ENCODE results near the gene KCNRG.
"Not testable (repeated sequence)": the region's sequence is repeated elsewhere in the genome, so short reads cannot be mapped to it uniquely, and the experiment has no call there.

Gene KCNRG

DNA sequence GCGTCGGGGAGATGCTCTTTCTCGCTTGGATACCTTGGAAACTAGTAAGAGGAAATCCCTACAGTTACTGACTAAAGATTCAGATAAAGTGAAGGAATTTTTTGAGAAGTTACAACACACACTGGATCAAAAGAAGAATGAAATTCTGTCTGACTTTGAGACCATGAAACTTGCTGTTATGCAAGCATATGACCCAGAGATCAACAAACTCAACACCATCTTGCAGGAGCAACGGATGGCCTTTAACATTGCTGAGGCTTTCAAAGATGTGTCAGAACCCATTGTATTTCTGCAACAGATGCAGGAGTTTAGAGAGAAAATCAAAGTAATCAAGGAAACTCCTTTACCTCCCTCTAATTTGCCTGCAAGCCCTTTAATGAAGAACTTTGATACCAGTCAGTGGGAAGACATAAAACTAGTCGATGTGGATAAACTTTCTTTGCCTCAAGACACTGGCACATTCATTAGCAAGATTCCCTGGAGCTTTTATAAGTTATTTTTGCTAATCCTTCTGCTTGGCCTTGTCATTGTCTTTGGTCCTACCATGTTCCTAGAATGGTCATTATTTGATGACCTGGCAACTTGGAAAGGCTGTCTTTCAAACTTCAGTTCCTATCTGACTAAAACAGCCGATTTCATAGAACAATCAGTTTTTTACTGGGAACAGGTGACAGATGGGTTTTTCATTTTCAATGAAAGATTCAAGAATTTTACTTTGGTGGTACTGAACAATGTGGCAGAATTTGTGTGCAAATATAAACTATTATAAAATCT lies 2.7 kb upstream of the KCNRG start:
- DNase-seq = no peak

DNA sequence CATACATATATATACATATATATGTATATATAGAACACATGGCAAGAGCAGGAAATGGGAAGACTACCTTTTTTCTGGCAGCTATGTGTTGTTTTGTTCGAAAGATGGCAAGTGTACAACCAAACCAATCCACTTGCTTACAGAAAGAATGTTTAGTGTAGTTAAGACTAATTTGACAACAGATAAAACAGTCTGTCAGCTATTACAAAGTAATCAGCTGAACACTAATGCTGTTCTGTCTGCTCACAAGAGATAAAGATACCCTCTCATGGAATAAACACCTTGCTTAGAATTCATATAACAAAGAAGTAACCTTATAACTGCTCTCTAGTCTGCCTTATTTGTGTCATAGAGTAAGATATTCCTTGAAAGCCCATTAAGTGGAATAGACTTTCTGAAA lies 858 bp upstream of the KCNRG start:
- DNase-seq = no peak

DNA sequence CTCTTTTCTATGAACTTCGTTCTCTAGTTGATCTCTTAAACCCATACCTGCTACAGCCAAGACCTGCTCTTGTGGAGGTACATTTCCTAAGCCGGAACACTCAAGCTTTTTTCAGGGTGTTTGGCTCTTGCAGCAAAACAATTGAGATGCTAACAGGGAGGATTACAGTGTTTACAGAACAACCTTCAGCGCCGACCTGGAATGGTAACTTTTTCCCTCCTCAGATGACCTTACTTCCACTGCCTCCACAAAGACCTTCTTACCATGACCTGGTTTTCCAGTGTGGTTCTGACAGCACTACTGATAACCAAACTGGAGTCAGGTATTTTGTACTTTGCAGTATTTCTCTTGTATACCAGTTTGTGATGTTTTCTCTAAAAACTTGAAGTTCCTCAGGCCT lies 506 bp downstream of the KCNRG start:
- DNase-seq = no peak

DNA sequence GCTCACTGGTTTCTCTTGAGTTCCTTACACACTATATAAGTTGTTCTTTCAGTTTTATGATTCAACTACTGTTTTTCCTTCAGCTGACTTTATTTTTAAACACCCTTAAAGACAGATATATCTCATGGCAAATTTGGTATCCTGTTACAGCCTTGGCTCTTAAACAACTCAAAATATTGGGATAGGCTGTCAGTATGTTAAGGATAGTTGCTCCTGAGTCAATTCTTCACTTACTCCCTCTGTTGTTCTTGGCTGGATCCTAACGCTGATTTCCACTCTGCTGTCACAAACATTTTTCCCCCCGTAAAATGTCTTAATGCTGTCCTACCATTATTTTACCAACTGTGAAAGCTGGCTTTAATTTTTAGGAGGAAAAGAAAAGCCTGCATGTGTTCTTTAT lies 1.2 kb downstream of the KCNRG start:
- DNase-seq = no peak

DNA sequence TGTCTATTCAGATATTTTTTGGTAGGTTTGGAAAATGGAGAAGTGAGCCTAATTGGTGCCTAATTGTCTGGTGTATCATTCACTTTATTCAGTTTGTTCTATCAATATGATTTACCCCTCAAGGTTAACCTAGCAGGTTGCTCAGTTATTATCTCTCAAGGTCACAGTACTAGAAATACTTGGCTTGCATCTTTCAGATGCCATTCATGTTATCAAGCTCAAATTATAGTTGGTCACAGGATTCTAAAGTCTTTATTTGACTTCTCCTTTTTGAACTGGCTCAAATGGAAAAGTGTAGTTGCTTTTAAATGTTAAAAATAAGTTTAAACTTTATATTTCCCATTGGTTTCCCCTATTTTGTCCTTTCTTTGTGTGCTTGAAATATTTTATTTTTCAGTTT lies 2.6 kb downstream of the KCNRG start:
- no peak for DNase-seq

DNA sequence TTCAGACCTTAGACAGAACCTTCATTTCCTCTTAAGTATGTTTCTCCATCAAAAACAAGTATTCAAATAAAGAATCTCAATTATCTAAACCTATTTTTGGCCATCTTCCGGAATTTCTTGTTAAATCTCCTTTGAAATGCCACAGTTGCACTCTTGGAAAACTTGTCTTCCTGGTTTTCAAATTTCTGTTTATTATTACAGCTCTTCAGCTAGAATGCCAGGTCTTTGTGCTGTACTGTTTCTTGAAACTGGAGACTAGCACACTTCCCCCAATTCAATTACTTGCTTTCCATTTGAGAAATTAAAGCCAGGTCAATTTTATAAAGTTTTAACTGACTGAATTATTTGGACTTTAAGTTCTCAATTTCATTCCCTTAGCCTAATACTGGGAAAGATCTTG lies 10.2 kb downstream of the KCNRG start:
- DNase-seq = no peak

DNA sequence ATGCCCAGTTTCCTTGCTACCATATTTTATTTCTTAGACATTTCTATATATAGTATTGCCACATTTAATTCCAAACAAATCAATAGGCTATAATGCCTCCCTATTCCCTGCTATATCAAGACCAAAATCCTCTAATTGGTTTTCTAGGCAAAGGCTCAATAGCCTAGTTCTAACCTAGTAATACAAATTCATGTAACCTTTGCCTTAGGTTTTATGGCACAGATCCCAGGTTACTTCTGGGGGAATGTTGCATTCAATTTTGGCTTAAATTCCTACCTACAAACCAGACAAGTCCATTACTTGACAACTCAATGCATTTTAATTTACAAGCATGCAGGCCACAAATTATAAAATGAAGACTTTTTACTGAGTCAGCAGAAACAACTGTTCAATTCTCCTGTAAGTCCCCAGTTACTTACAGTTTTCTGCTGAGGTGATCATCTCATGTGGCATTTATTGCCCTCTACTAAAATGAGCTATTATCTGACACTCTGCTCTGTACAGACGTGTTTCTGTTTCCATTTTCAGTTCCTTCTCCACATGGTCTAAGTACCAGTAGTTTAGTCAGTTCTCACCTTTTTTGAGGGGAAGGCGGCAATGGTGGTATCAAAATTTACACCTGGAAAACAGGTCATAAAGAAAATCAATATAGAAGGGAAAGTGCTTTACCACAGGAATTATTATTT lies 11.7 kb downstream of the KCNRG start:
- no peak for DNase-seq

DNA sequence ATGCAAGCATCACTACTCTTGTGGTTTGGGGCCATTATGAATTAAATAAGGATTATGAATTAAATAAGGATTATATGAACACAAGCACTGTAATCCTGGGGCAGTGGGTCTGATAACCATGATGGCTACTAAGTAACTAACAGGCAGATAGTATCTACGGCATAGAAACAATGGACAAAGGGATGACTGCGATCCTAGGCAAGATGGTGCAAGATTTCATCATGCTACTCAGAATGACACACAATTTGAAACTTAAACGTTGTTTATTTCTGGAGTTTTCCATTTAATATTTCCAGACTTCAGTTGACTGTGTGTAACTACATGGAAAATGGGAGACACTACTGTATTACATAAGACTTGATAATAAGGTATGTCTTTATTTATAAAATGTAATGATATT lies 15.1 kb downstream of the KCNRG start:
- no peak for DNase-seq

DNA sequence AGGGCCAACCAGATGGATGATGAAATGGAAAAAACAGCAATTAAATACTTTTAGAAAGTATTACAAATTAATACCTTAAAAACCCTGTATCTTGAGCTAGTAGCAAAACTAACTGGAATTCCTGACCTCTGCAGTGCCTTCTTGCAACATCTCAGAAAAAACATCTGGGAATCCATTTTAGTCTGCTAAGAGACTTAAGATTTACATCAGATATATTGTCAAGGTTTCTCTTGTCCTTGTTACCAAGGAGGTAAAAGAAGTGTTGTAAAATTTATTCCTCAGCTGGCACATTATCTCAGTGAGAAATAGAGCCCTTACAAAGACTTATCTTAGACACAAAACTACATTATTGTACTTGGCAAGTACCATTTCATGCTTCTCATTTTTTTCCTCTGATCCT lies 18.5 kb downstream of the KCNRG start:
- DNase-seq = no peak

DNA sequence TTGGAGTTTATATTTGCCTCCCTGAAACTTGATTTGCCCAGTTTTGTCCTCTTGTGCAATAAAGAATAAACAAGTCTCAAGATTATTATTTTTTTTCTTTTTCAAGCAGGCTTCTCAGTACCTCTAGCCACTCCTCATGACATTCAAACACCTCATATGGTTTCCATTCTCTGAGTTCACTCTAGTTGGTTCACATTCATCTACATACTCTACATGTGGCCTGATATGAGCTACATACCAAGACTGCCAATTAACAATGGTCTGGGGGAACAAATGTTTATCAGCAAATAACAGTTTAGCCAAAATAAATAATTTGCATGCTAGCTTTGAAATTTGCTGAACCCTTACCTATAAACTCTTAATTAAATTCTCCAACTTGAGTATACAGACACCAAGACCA lies 22.5 kb downstream of the KCNRG start:
- no peak for DNase-seq

DNA sequence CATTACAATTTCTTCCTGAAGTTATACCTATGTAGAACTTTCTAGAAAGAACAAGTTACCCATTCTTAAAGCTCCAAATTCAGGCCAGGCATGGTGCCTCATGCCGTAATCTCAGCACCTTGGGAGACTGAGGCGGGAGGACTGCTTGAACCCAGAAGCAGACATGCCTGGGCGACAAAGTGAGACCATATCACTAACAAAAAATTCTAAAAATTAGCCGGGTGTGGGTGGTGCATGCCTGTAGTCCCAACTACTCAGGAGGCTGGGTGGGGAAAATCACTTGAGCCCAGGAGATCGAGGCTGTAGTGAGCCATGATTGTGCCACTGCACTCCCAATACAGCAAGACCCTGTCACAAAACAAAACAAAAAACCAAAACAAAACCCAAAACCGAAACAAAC lies 23.0 kb downstream of the KCNRG start:
- DNase-seq = no peak

DNA sequence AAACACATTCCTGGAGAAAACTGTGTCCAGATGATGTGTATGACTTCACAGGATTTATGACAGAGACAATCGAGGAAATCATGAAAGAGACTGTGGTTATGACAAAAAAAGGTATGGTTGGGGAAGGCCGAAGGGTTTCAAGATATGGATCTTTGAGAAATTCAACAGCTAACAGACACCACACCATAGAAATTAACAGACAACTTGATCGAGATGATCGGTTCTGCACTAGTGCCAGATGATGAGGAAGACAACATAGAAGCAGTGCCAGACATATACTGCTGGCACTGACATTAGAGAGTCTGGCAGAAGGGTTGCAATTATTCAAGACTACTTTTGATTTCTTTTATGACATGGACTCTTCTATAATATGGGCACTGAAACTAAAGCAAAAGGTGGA lies 37.2 kb downstream of the KCNRG start:
- DNase-seq = no peak

DNA sequence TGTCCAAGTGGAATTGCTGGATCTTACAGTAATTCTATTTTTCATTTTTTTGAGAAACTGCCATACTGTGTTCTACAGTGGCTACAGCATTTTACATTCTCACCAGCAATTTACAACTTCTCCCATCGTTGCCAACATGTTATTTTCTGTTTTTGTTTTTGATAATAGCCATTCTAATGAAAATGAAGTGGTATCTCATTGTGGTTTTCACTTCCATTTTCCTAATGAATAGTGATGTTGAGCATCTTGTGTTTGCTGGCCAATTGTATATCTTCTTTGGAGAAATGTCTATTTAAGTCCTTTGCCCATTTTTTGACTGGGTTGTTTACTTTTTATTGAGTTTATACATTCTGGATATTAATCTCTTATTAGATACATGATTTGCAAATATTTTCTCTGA lies 38.6 kb downstream of the KCNRG start:
- DNase-seq = no peak

DNA sequence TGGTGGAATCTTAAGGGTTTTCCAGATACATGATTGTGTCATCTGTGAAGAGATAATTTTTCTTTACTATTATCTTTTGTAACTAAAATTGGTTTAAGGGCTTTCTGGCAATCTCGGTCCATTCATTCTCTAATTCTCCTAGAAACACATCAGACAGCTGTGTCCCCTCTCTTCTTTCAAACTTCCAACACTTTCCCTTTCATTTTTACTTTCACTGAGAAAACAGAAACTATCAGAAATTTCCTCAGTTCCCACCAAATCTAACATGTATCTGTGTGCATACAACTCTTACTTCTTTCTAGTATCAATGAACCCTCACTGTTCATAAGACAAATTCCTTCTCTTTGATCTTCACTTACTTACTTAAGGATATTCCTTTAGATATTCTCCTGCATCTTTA lies 40.2 kb downstream of the KCNRG start:
- no peak for DNase-seq

DNA sequence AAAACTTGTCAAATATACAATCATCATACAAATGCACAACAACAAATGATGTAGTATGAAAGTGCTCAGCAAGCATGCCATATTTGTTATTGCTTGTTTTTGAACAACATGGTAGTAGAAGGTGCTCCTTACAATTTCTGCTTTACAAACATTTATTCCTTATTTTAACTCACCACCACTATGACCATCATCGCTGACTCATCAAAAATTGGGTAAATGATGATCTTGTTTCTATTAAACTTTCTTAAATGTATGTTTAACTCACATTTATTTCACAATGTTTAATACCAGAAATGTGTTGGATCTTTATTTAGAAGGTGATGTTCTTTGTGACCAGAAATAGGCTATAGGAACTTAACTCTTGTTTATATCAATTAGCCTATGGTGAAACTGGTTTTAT lies 45.5 kb downstream of the KCNRG start:
- no peak for DNase-seq

DNA sequence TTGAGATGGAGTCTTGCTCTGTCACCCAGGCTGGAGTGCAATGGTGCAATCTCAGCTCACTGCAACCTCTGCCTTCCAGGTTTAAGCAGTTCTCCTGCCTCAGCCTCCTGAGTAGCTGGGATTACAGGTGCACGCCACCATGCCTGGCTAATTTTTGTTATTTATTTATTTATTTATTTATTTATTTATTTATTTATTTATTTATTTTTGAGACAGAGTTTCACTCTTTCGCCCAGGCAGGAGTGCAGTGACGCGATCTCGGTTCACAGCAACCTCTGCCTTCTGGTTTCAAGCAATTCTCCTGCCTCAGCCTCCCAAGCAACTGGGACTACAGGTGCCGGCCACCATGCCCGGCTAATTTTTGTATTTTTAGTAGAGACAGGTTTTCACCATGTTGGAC lies 47.1 kb downstream of the KCNRG start:
- not testable (repeated sequence) for DNase-seq

DNA sequence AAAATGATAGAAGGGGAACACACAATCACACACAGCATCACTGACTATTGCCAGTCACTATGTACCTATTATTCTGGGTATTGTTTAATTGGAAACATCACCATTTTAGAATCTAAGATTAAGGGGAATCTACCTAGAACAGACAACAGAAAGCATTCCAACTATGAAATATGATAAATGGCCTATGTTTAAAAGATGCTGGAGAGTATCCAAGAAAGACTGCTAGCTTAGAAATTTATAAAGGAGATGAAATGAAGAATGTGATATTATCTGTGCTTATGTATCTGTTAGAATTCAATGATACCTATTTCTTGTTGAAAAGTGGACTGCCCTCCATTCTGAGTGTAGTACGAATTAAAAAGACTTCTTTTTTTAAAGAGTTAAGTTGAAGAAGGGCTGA lies 50.5 kb downstream of the KCNRG start:
- no peak for DNase-seq

DNA sequence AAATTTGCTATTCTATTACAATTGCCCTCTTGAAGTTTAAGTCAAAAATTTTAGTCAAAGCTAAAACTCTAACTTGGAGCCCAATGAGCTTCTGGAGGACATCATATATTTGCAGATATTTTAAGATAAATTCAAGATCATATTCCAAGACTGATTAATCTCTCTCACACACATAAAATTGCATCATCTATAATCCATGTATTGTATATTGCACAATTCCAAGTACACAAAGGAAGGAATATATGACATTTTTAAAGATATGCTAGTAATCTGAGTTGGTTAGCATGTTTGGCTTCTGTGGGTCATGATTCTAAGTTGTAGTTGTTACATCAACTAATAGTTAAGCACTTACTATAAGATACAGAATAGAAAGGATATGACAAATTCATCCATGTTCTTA lies 53.3 kb downstream of the KCNRG start:
- DNase-seq = no peak

DNA sequence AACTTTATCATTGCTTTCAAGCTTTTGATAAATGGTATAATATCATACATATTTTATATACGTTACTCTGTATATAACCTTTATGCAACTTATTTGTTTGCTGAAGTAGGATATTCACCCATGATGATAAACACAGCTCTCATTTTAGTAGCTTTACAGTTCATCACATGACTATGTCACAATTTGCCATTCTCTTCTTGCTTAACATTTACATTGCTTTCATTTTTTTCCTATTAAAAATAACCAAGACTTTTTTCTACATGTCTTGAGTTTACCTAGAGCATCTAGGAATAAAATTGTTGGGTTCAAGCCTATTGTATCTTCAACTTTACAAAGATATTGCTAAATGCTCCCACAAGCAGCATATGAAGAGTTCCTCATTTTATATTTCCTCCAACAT lies 54.0 kb downstream of the KCNRG start:
- no peak for DNase-seq

DNA sequence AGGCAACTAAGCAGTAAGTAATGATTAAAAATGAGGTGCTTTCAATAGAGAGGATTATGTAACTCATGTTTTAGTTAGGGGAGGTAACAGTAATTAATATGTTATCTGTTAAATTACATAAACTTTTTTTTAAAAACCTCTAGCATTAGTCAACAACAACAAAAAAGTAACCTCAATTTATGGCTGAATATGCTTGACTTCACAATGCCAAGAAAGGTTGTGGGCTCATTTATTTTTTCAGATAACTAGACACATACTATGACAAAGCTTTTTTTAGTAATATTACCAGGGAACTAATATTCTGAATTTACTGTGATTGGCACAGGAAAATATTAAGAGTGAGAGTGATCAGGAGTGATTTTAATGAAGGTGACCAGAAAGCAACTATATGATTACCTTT lies 54.9 kb downstream of the KCNRG start:
- DNase-seq = no peak

Data from retina (tissue), 1 donor.